Hindlimb muscle (tissue), 1 donor: ENCODE data around the gene GSN. TPM values are rescaled to one million over a fixed set of nuclear protein-coding genes. Genes with fewer than 3 reads are reported as not detected.

Source experiments
- DNase-seq: peaks from one replicate; pipeline ENCODE4 v3.0.0-alpha.2; 2013
- polyA plus RNA-seq: library from polyadenylated mRNA; unstranded; fragments of 120-200 nt; gene quantifications from one replicate; pipeline ENCODE4 v1.2.1, GENCODE V29; 2013; ENCODE audit not compliant: insufficient read length

The GSN gene
- polyA plus RNA-seq, 1 donor: 316 TPM

- no peak for DNase-seq
Observed at GRCh38 chr9:121353241-121354061, 85.5 kb downstream of the GSN start.

GRCh38 chr9:121354141-121354540 is 86.2 kb downstream of the GSN start:
- no peak for DNase-seq

GRCh38 chr9:121354762-121355161 is 86.8 kb downstream of the GSN start:
- DNase-seq: no peak

GRCh38 chr9:121357011-121357410 is 89.0 kb downstream of the GSN start:
- DNase-seq: no peak

GRCh38 chr9:121358751-121359150 is 90.8 kb downstream of the GSN start:
- no peak for DNase-seq

- no peak for DNase-seq
Observed at GRCh38 chr9:121359351-121360294, 91.7 kb downstream of the GSN start.

GRCh38 chr9:121360601-121361374 is 92.8 kb downstream of the GSN start:
- DNase-seq: no peak

GRCh38 chr9:121362813-121363621 is 95.1 kb downstream of the GSN start:
- DNase-seq: peak; percentile 67

- DNase-seq: no peak
Observed at GRCh38 chr9:121363622-121363961, 95.6 kb downstream of the GSN start.

- no peak for DNase-seq
Observed at GRCh38 chr9:121364077-121364476, 96.1 kb downstream of the GSN start.

GRCh38 chr9:121364886-121365285 is 96.9 kb downstream of the GSN start:
- DNase-seq: no peak

GRCh38 chr9:121365564-121365963 is 97.6 kb downstream of the GSN start:
- DNase-seq: no peak

GRCh38 chr9:121366611-121367192 is 98.7 kb downstream of the GSN start:
- DNase-seq: no peak

GRCh38 chr9:121367306-121368137 is 99.6 kb downstream of the GSN start:
- DNase-seq: no peak

- no peak for DNase-seq
Observed at GRCh38 chr9:121368138-121368522, 100.2 kb downstream of the GSN start.

GRCh38 chr9:121368745-121369144 is 100.8 kb downstream of the GSN start:
- DNase-seq: no peak

GRCh38 chr9:121369595-121370265 is 101.8 kb downstream of the GSN start, which contains the start of gene STOM:
STOM (minus strand) TSS chr9:121370250; CDS start chr9:121370187, 63 bp downstream.
- peak; percentile 86 for DNase-seq

- DNase-seq: no peak
Observed at GRCh38 chr9:121371495-121372061, 103.6 kb downstream of the GSN start.

- DNase-seq: no peak
Observed at GRCh38 chr9:121372239-121373010, 104.5 kb downstream of the GSN start.
